ENCODE data around the gene LDLRAD4.

DNA sequence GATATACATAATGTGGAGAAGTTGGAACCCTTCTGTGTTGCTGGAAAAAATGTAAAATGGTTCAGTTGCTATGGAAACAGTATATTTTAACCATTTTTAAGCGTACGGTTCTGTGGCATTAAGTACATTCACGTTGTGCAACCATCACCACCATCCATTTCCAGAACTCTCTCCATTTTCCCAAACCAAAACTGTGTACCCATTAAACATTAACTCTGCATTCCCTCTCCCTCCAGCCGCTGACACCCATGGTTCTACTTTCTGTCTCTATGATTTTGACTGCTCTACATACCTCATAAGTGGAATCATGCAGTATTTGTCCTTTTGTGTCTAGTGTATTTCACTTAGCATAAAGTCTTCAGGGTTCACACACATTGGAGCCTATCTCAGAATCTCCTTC, 67.3 kb downstream of the LDLRAD4 start:
- TF ChIP-seq EP300 (IDR thresholded peaks at IDR 0.05) (no peak), POLR2A (IDR thresholded peaks at IDR 0.05) (no peak)

All from tibial nerve (tissue), 3 donors.